ENCODE results near the gene SMAD5.

Gene SMAD5

DNA sequence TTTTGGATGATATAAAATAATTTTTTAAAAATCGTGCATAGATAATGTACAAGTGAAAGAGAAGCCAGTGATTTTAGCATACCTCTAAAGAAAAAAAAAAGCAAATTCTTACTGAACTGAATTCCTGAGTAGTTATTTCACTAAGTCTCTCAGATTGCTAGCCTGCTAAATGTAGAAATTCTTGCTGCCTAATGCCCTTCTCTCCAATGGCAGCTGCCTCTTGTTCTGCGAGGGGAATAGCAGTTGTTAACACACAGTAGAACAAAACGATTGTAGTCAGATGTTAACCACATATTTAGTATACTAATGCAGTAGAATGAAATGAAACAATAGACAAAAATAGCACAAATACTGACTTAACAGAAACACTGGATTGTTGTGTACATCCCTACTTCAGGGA is 26.8 kb downstream of the SMAD5 start:
- DNase-seq, result no peak

DNA sequence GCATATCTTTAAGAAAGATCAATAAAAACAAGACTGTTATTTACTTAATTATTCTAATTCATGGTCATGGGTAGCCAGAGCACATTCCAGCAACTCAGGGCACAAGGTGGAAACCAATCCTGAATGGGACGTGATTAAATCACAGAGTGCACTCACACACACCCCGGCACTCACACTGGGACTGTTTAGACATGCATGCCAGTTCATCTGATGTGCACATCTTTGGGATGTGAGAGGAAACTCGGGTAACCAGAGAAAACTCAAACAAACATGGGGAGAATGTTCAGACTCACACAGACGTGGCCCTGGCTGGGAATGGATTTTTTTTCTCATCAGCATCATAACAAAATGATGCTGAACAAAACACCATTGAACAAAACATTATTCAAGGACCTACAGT is 29.4 kb downstream of the SMAD5 start:
- DNase-seq, result no peak

DNA sequence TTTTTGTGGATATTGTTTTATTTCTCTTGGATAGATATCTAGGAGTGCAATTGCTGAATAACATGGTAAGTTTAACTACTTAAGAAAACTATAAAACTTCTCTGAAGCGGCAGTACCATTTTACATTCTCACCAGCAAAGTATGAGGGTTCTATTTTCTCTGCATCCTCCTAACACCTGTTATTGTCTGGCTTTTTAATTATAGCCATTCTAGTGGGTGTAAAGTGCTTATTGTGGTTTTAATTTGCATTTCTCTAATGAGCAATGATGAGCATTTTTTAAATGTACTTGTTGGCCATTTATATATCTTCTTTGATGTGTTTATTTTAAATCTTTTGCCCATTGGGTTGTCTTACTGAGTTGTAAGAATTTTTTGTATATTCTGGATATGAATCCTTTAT is 31.6 kb downstream of the SMAD5 start:
- no peak for DNase-seq

DNA sequence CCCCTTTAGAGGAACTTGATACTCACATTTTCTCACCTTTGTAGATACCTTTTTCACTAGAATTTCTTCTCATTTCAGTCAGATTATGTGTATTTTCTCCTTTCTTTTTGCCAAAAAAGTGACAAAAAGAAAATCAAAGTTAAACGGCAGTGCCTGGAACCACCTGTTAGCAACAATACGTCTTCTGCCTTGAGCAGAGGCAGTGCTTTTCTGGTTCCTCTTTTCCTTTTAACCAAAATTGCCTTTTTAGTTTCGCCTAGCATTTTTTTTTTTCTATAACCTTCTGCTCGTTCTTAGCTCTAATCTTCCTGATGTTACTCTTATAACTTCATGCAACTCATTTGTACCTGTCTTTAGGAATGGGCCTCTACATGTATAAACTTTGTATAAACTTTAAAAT is 34.3 kb downstream of the SMAD5 start:
- DNase-seq, result no peak

DNA sequence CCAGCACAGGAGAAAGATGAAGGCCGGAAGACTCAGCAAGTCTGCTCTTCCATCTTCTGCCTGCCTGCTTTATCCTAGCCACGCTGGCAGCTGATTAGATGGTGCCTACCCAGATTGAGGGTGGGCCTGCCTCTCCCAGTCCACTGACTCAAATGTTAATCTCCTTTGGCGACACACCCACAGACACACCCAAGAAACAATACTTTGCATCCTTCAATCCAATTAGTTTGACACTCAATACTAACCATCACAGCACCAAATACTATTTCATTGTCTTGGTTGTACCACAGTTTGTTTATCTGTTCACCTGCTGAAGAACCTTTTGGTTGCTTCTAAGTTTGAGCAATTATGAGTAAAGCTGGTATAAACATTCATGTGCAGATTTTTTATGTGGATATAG is 36.6 kb downstream of the SMAD5 start:
- no peak for DNase-seq

DNA sequence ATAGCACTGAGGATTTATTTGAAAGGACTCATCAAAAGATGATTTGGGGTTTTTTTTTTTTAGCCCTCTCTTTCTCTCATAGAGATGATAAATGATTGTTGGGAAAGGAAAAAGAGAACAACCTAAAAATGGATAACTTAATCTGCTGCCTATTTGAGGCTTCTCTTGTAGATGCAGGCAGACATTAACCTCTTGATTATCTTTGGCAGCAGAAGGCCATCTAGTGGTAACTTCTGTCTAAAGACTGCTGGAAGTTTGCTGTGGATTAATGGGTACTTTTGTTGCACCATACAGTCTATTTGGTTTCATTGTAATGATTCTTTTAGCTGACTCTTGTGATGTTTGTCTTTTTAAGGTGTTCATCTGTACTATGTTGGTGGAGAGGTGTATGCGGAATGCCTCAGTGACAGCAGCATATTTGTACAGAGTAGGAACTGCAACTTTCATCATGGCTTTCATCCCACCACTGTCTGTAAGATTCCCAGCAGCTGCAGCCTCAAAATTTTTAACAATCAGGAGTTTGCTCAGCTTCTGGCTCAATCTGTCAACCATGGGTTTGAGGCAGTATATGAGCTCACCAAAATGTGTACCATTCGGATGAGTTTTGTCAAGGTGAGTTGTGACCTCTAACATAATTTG is 41.5 kb downstream of the SMAD5 start:
- DNase-seq, result no peak

DNA sequence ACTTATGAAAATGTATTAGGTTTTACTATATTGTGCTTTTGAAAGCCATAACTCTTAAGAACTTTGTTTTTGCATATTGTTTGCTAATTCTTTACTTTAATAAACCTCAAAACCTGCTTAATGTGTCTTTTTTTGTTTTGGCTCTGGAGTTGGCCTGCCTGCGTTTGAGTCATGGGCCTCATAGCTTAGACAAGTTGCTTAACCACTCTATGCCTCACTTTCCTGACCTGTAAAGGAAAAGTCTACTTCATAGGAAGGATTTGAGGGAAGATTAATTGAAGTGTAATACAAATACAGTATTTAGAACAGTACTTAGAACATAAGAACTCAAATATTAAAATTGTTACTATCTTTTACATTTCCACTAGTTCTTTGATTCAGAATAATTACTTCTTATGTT is 50.0 kb downstream of the SMAD5 start:
- DNase-seq, result no peak

DNA sequence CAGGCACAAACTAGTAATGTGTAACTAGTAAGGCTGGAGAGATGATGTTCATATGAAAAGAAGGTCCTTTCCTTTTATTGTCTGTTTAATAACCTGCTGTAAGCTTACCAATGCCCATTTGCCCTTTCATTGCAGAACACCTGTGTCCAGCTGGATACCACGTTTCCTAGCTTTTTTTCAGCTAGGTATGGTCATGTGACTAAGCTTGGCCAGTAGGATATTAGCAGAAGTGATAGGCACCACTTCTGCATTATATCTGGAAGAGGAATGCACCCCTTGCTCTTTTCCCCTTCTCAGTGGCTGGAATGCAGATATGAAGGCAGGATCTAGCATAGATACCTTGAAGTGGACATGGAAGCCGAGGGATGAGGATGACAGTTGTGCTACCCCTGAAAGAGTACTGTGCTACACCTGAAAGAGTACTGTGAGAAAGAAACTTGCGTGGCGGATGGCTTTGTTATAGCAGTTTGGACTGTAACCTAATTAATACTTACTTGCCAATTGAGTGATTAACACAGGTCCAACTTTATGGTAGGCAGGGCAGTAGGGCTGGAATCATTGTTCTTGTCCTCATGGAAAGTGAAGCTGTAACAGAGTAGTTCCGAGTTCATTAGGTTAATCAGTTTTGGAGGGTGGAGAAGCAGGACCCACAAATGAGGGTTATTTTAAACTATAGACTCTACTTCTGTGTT is 53.5 kb downstream of the SMAD5 start:
- no peak for DNase-seq

DNA sequence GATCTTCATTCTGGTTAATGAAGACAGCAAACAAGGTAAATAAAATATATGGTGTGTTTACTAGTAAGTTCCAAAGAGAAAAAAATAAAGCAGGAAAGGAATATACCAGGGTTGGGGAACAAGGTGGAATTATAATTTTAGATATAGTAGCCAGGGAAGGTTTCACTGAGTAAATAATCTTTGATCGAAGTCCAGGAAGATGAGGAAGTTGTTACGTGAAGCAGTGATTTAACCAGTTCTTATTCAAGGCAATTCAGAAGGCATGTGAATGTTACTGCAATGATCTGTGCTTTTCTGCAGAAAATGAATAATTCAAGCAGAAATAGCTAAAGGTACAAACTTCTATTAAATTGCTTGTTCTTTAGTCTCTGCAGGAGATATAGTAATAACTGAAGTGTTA is 54.2 kb downstream of the SMAD5 start:
- DNase-seq, result no peak

DNA sequence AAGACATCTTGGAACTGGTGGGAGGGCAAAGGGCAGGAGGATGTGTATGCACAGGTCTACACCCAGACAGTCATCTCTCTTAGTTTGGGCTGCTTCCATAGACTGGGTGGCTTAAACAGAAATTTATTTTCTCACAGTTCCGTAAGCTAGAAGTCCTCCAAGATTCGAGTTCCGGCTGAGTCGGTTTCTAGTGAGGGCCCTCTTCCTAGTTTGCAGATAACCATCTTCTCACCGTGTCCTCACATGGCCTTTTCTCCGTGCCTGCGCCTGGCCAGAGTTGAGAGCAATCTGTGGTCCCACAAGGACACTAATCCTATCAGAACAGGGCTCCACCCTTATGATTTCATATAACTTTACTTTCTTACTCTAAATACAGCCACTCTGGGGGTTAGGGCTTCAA is 56.2 kb downstream of the SMAD5 start:
- DNase-seq, result no peak

DNA sequence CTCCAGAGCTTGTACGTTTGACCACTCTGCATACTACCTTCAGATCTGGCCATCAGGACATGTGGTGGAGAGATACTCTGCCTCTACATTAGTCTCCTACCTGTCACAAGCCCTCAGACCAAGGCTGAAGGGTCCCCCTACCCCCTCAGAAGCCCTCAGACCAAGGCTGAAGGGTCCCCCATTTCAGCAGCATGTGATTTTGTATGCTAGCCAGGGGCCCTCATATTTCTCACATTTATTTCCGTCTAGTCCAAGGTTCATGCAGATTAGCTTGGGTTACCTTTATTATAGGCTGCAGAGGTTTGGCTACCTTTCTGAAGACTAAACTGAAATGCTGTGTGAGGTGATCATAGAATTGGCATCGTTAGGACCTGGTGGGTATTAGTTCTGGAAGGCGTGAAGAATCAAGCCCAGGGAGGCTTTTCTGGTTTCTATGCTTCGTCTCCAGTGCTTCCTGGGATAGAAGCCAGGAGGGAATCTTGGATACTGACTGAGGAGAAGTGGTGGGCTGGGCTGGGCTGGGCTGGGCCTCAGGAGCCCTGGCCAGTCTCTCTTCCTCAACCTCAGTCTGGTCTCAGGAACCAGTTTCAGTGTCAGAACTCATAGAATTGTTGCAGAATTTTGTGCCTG is 57.6 kb downstream of the SMAD5 start:
- no peak for DNase-seq

DNA sequence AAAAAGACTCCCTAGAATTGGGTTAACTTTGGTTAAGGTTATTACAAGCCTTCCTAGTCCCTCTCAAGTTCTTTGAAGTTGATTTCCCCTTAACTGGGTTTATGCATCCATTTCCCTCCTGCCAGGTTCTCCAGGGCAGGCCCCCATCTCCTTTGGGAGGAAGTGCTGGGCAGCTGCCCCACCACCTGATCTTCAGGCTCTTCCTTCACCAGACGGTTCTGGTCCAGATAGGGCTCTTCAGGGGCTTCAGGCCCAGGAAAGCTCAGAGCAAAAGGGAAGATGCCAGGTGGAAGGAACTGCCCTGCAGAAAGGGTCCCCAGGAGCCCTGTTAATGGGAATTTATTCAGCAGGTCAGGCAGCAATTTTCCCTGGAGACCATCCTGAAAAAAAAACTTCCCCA is 58.3 kb downstream of the SMAD5 start:
- DNase-seq, result no peak

DNA sequence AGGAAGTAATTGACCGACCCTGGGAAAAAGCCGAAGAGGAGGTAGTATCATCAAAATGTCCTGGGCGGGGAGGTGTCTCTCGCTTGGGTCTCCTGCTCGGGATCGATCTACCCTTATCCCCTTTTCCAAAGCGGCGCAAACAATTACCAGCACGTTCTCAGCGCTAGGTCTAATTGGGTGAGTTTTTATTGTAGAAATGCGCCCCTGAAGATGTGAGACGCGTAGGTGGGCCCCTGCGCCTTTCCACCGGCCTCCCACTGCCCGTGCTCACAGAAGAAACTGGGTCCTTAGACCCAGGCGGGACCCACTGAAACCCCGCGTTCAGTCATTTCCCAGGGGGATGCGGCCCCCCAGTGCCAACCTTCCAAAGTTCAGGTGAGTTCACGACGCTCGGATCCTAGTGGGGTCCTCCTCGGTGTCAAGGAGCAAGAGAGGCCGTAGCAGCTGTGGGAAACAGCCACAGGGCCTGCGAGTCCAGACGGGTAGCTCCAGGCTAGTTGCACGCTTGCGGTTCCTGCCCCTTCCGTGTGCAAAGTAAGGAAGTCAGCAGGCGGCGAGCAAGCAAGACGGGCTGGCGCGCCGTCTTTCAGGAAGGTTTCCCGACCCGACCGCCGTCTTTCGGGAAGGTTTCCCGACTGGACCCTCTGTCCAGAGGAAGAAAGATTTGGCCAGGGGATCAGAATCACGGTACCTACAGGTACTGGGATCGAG is 58.8 kb downstream of the SMAD5 start:
- no peak for DNase-seq

DNA sequence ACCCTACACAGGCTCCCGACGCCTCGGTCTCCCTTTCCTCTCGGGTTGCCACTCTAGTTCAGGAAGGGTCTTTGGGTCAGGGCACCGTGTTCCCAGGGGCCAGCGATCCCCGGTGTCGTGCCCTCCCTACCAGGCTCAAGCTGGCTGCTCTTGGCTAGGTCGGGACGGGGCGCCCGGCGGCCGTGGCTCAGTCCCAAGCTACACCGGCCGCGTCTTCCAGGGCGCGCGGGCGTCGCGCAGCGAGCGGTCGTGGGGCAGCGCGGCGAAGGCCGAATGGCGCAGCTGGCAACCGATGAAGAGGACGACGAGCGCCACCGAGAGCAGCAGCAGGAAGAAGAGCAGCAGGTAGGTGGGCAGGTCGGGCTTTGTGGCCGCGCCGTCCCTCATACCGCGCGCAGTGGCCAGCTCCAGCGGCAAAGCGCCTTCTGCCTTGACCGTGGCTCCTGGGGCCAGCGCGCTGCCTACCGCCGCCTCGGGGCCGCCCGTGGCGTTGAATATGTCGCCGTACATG is 59.4 kb downstream of the SMAD5 start:
- no peak for DNase-seq

DNA sequence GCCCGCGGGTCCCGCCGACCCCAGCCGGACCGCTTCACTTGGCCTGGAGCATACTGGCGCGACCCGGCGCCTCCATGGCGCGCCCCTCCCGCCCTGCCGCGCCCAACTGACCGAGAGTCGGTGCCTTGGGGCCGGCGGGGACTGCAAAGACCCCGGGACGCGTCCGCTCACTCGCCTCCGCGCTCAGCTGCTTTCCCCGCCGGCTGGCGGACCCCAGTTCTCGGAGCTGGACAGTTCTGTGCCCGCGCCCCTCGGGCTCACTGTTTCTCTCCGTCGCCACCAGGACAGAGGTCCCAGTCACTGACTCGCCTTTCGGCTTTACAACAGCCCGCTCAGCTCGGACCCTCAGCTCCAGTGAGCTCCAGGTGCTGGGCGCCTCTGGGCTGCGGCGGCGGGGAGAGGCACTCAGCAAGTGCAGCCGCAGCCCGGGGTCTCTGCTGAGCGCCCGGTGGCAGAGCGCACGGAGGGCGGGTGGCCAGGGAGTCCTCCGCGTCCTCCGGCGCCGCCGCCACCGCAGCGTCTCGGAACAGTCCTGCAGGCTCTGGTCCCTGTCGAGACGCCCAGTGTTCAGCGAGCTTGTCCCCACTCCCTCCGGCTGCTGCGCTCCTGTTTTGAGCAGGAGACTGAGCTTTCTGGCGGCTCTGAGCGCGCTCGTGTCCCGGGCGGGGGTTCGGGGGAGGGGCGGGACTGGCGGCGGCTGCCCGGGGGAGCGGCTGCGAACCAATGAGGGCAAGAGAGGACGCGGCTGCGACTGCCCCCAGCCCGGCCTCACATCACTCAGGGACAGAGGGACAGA is 60.1 kb downstream of the SMAD5 start, which contains the start of gene SMIM32:
Gene SMIM32, minus strand, starts transcription at position 637 of the 796 bp plus-strand sequence. CDS start 638 bp downstream, outside the sequence.
- no peak for DNase-seq

DNA sequence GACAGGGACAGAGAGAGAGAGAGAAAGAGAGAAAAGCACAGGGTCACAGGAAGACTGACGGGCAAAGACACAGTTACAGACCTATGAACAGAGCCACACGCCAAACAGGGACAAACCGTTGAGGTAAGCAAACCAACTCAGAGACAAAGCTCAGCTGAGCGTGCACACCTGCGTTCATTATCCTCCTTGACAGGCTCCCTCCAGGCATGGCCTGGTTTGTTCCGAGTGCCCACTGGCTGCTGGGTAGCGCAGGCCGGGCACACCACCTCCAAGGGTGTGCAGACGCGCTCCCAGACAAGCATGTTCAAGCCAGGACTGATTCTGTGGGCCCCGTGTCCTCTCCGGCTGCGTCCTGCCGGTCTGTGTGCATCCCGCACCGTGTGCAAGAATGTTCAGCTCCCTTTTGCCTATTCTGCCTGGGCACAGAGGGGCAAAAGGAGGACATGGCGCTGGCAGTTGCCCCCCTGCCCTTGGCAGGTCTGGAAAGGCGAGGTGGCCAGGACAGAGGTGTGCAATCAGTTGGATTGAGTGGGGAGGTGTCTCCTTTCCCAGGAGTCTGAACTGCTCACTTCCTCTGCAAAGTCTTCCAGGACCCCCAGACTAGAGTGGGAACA is 60.8 kb downstream of the SMAD5 start:
- DNase-seq, result no peak

DNA sequence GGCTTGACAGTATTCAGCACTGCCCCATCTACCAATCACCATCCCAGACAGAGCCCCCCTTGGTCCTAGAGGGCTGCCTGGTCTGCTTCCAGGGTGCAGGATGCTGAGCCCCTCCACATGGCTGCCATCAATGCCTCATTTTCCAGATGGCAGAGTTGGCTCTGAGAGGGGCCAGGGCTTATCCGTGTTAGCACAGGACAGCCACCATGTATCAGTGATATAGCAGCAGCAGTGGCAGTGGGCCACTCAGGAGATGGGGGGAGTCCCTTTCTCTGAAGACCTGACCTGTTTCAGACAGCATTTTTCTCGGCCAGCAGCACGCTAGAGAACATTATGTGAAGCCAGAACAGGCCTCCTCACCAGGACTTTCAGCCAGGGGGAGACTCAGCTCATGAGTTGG is 61.9 kb downstream of the SMAD5 start:
- DNase-seq, result no peak

DNA sequence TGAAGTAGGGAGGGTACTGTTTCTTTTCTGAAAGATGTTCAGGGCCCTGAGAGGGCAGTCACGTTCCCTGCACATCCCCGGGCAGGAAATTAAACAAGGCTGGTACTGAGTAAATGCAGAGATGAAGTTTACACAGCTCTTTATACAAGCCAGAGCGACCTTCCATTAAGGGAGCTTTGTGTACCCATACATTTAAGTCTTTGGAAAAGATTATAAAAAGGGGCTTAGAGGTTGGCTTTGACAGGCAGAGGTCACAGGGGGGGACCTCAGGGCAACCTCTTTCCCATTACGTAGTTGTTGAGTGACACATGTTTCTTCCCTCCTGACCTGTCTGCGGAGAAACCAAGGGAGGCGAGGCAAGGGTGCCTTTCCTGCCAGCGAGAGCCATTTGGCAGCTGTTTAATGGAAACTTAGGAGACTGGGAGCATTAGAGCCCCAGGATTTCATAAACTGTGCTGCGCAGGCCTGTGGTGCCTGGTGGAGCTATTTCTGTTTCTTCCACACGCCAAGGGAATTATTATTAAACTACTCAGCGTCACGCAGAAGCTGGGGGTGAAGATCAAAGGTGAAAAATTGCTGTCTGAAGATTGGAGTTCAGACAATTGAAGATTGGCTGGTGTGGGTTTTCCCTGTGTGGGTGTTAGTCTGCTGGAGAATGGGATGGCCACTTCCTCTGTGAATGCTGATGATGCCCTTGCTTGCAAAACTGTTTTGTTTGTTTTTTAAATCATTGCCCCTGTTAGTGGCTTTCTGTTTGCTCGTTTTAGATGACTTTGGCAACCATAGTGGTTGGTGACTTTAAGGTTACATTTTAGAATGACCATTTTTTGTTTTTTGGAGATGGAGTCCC is 63.6 kb downstream of the SMAD5 start:
- no peak for DNase-seq

DNA sequence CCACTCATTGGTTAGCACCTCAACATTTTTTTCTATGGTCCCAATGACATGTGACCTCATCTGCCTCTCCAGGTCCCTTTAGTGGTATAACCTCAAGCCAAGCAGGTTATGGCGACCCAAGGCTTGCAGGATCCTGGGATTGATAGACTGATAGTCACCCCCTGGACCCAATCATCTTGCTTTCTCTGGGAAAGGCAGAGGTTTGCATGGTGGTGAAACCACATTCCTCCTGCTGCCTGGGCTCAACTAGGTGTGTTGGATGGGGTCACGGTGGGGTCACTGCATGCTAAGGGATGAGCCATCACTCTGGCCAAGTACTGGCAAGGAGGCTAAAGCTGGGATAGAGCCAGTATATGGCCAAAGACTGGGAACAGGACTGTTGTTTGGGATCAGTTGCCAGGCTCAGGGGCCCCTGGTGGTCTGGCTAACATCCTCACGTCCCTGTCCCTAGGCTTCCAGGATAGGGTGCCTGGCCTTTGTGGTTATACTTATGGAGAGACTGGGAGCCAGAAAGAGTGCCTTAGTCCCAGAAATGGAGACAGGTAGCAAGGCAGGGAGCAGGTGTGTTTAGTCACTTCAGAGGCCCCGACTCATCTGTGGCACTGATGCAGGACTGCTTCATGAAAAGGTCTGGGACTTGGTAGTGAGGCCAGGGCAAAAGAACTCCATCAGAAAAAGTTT is 65.0 kb downstream of the SMAD5 start:
- no peak for DNase-seq

DNA sequence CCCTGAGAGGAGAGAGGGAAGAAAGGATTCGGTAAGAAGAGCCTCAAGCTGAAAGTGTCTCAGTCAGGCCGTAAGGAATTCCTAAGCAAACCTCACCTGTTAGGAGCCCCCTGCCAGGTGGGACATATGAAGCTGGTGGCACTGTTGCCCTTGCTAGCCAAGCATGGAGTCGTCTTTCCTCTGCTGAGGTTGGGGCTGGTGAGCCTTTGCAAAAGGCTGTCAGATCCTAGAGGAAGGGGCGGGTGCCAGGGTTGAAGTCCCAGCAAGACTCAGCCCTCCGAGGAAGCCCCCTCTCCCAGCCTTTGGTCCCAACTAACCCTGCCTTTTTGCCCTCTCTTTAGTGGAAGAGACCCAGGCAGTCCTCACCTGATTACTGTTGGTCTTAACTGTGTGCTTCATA is 65.8 kb downstream of the SMAD5 start:
- DNase-seq, result no peak

DNA sequence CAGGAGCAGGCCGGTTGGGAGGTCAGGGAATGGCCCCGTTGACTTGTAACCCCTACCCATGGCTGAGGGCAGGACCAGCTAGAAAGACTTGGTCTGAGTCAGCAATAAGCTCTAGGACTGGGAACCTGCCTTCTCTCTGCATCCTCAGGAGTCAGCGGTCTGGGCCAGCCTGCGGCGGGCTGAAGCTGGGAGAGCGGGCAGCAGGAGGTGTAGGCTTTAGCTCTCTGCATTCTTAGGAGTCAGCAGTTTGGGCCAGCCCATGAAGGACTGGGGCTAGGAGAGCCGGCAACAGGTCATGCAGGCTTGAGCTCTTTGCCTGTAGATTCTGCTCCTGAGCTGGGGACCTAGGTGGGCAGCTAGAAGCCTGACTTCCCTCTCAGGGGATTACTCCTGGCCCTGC is 66.8 kb downstream of the SMAD5 start:
- DNase-seq, result no peak

Data from activated CD4-positive, CD25-positive, alpha-beta regulatory T cell treated with anti-CD3 and anti-CD28 coated beads, Interleukin-2, amount 50 U/mL, for 72 hours (primary cell).